HEK293 (cell line): ENCODE data around the gene INTS15.
A peak's percentile ranks its signal among the peaks of the same experiment; 100 is the strongest.

Experiments
- GLI4 ChIP-seq: fragments of 450-650 bp; formaldehyde crosslinking; IDR thresholded peaks from 2 replicates; pipeline ENCODE4 v1.5.1; 2016; ENCODE audit warnings: missing biosample characterization, missing genetic modification characterization
- PRDM1 ChIP-seq: fragments of 450-650 bp; formaldehyde crosslinking; IDR thresholded peaks from 2 replicates; pipeline ENCODE4; 2016; ENCODE audit warnings: missing biosample characterization, missing genetic modification characterization
- SCRT2 ChIP-seq: fragments of 450-650 bp; formaldehyde crosslinking; IDR thresholded peaks from 2 replicates; pipeline ENCODE4 v1.5.1; 2016; ENCODE audit warnings: missing biosample characterization, missing genetic modification characterization
- TRIM28 ChIP-seq: IDR thresholded peaks from 2 replicates; pipeline ENCODE4 v1.6.1; 2011; ENCODE audit warnings: low read length, control low read depth, borderline replicate concordance
- ZBTB6 ChIP-seq: fragments of 450-650 bp; formaldehyde crosslinking; IDR thresholded peaks from 2 replicates; pipeline ENCODE4 v1.5.1; 2017; ENCODE audit warnings: missing biosample characterization, missing genetic modification characterization
- ZFP41 ChIP-seq: fragments of 450-650 bp; formaldehyde crosslinking; IDR thresholded peaks from 2 replicates; pipeline ENCODE4 v1.5.1; 2016; ENCODE audit warnings: missing biosample characterization, missing genetic modification characterization, borderline replicate concordance
- ZFP69B ChIP-seq: fragments of 450-650 bp; formaldehyde crosslinking; IDR thresholded peaks from 2 replicates; pipeline ENCODE4 v1.5.1; 2016; ENCODE audit warnings: missing biosample characterization, missing genetic modification characterization
- ZNF121 ChIP-seq: fragments of 450-650 bp; formaldehyde crosslinking; IDR thresholded peaks from 2 replicates; pipeline ENCODE4 v1.5.1; 2016; ENCODE audit warnings: missing biosample characterization, missing genetic modification characterization
- ZNF175 ChIP-seq: fragments of 450-650 bp; formaldehyde crosslinking; IDR thresholded peaks from 2 replicates; pipeline ENCODE4 v1.5.1; 2016; ENCODE audit warnings: missing biosample characterization, missing genetic modification characterization
- ZNF239 ChIP-seq: fragments of 450-650 bp; formaldehyde crosslinking; IDR thresholded peaks from 2 replicates; pipeline ENCODE4 v1.5.1; 2016; ENCODE audit warnings: missing biosample characterization, missing genetic modification characterization
- ZNF350 ChIP-seq: fragments of 450-650 bp; formaldehyde crosslinking; IDR thresholded peaks from 2 replicates; pipeline ENCODE4 v1.5.0; 2017; ENCODE audit warnings: missing biosample characterization, mild to moderate bottlenecking, missing genetic modification characterization
- ZNF362 ChIP-seq: fragments of 450-650 bp; formaldehyde crosslinking; IDR thresholded peaks from 2 replicates; pipeline ENCODE4 v1.5.1; 2016; ENCODE audit warnings: missing biosample characterization, missing genetic modification characterization
- ZNF404 ChIP-seq: fragments of 450-650 bp; formaldehyde crosslinking; IDR thresholded peaks from 2 replicates; pipeline ENCODE4 v1.5.1; 2017; ENCODE audit warnings: missing biosample characterization, missing genetic modification characterization
- ZNF548 ChIP-seq: fragments of 450-650 bp; formaldehyde crosslinking; IDR thresholded peaks from 2 replicates; pipeline ENCODE4 v1.5.1; 2016; ENCODE audit warnings: missing biosample characterization, missing genetic modification characterization
- ZNF585B ChIP-seq: fragments of 450-650 bp; formaldehyde crosslinking; IDR thresholded peaks from 2 replicates; pipeline ENCODE4 v1.5.1; 2016; ENCODE audit warnings: missing biosample characterization, missing genetic modification characterization
- ZNF658 ChIP-seq: fragments of 450-650 bp; formaldehyde crosslinking; IDR thresholded peaks from 2 replicates; pipeline ENCODE4; 2016; ENCODE audit warnings: missing biosample characterization, missing genetic modification characterization
- ZNF677 ChIP-seq: fragments of 450-650 bp; IDR thresholded peaks from 2 replicates; pipeline ENCODE4 v1.5.0; 2018; ENCODE audit warnings: missing biosample characterization, mild to moderate bottlenecking, missing genetic modification characterization, moderate library complexity
- ZNF777 ChIP-seq: fragments of 450-650 bp; formaldehyde crosslinking; IDR thresholded peaks from 2 replicates; pipeline ENCODE4 v1.5.1; 2017; ENCODE audit warnings: missing biosample characterization, missing genetic modification characterization, borderline replicate concordance
- ZNF830 ChIP-seq: fragments of 450-650 bp; IDR thresholded peaks from 2 replicates; pipeline ENCODE4 v1.5.0; 2018; ENCODE audit warnings: missing biosample characterization, missing genetic modification characterization, low read depth, mild to moderate bottlenecking, moderate library complexity
- ZXDB ChIP-seq: fragments of 450-650 bp; formaldehyde crosslinking; IDR thresholded peaks from 2 replicates; pipeline ENCODE4 v1.5.1; 2016; ENCODE audit warnings: missing biosample characterization, missing genetic modification characterization
- TF ChIP-seq, protein P1 (sequence below): fragments of 450-650 bp; formaldehyde crosslinking; IDR thresholded peaks from 2 replicates; pipeline ENCODE4 v1.5.1; 2016; ENCODE audit warnings: missing biosample characterization, missing genetic modification characterization, borderline replicate concordance
- TF ChIP-seq, protein P2 (sequence below): fragments of 450-650 bp; formaldehyde crosslinking; conservative IDR thresholded peaks from 2 replicates; pipeline ENCODE4 v1.5.1; 2016; ENCODE audit warnings: low read depth, missing biosample characterization, missing genetic modification characterization
- TF ChIP-seq, protein P3 (sequence below): fragments of 450-650 bp; formaldehyde crosslinking; IDR thresholded peaks from 2 replicates; pipeline ENCODE4; 2016; ENCODE audit warnings: missing biosample characterization, missing genetic modification characterization
- TF ChIP-seq, protein P4 (sequence below): fragments of 450-650 bp; formaldehyde crosslinking; IDR thresholded peaks from 2 replicates; pipeline ENCODE4 v1.5.1; 2016; ENCODE audit warnings: missing biosample characterization, missing genetic modification characterization
- TF ChIP-seq, protein P5 (sequence below): fragments of 450-650 bp; formaldehyde crosslinking; IDR thresholded peaks from 2 replicates; pipeline ENCODE4 v1.5.0; 2017; ENCODE audit warnings: missing biosample characterization, missing genetic modification characterization, borderline replicate concordance

INTS15 gene

GRCh38 chr7:6589829-6590644 is at the start of gene INTS15 (continued):
- TF ChIP-seq ZBTB6 (tag by site-specific recombination) = no peak
- TF ChIP-seq ZNF362 (tag by site-specific recombination) = no peak
- TF ChIP-seq ZFP69B (tag by site-specific recombination) = no peak
- TF ChIP-seq ZNF777 = no peak
- no peak for TF ChIP-seq ZNF404 (tag by site-specific recombination)
- TF ChIP-seq, protein P1, sequence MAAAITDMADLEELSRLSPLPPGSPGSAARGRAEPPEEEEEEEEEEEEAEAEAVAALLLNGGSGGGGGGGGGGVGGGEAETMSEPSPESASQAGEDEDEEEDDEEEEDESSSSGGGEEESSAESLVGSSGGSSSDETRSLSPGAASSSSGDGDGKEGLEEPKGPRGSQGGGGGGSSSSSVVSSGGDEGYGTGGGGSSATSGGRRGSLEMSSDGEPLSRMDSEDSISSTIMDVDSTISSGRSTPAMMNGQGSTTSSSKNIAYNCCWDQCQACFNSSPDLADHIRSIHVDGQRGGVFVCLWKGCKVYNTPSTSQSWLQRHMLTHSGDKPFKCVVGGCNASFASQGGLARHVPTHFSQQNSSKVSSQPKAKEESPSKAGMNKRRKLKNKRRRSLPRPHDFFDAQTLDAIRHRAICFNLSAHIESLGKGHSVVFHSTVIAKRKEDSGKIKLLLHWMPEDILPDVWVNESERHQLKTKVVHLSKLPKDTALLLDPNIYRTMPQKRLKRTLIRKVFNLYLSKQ (tag by site-specific recombination) = no peak
- no peak for TF ChIP-seq SCRT2 (tag by site-specific recombination)
- TF ChIP-seq, protein P2, sequence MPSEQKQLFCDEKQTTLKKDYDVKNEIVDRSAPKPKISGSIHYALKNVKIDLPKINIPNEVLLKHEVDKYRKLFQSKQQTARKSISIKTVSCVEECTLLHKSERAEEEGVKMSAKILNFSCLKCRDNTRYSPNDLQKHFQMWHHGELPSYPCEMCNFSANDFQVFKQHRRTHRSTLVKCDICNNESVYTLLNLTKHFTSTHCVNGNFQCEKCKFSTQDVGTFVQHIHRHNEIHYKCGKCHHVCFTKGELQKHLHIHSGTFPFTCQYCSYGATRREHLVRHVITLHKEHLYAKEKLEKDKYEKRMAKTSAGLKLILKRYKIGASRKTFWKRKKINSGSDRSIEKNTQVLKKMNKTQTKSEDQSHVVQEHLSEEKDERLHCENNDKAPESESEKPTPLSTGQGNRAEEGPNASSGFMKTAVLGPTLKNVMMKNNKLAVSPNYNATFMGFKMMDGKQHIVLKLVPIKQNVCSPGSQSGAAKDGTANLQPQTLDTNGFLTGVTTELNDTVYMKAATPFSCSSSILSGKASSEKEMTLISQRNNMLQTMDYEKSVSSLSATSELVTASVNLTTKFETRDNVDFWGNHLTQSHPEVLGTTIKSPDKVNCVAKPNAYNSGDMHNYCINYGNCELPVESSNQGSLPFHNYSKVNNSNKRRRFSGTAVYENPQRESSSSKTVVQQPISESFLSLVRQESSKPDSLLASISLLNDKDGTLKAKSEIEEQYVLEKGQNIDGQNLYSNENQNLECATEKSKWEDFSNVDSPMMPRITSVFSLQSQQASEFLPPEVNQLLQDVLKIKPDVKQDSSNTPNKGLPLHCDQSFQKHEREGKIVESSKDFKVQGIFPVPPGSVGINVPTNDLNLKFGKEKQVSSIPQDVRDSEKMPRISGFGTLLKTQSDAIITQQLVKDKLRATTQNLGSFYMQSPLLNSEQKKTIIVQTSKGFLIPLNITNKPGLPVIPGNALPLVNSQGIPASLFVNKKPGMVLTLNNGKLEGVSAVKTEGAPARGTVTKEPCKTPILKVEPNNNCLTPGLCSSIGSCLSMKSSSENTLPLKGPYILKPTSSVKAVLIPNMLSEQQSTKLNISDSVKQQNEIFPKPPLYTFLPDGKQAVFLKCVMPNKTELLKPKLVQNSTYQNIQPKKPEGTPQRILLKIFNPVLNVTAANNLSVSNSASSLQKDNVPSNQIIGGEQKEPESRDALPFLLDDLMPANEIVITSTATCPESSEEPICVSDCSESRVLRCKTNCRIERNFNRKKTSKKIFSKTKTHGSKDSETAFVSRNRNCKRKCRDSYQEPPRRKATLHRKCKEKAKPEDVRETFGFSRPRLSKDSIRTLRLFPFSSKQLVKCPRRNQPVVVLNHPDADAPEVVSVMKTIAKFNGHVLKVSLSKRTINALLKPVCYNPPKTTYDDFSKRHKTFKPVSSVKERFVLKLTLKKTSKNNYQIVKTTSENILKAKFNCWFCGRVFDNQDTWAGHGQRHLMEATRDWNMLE (tag by site-specific recombination) = no peak
- TF ChIP-seq ZNF830 (tag by site-specific recombination) = no peak
- no peak for TF ChIP-seq ZNF585B (tag by site-specific recombination)
- TF ChIP-seq ZNF548 (tag by site-specific recombination) = no peak
- peak; percentile 45; the same call in 1 of the 2 replicates for TF ChIP-seq ZNF121 (tag by site-specific recombination)
- no peak for TF ChIP-seq ZNF658
- peak; percentile 49; the same call in 1 of the 2 replicates for TF ChIP-seq ZNF677 (tag by site-specific recombination)
- no peak for TF ChIP-seq ZNF350 (tag by site-specific recombination)
- TF ChIP-seq, protein P3, sequence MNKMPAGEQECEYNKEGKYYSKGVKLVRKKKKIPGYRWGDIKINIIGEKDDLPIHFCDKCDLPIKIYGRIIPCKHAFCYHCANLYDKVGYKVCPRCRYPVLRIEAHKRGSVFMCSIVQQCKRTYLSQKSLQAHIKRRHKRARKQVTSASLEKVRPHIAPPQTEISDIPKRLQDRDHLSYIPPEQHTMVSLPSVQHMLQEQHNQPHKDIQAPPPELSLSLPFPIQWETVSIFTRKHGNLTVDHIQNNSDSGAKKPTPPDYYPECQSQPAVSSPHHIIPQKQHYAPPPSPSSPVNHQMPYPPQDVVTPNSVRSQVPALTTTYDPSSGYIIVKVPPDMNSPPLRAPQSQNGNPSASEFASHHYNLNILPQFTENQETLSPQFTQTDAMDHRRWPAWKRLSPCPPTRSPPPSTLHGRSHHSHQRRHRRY = no peak
- no peak for TF ChIP-seq TRIM28
- no peak for TF ChIP-seq GLI4 (tag by site-specific recombination)
- TF ChIP-seq, protein P4, sequence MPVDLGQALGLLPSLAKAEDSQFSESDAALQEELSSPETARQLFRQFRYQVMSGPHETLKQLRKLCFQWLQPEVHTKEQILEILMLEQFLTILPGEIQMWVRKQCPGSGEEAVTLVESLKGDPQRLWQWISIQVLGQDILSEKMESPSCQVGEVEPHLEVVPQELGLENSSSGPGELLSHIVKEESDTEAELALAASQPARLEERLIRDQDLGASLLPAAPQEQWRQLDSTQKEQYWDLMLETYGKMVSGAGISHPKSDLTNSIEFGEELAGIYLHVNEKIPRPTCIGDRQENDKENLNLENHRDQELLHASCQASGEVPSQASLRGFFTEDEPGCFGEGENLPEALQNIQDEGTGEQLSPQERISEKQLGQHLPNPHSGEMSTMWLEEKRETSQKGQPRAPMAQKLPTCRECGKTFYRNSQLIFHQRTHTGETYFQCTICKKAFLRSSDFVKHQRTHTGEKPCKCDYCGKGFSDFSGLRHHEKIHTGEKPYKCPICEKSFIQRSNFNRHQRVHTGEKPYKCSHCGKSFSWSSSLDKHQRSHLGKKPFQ (tag by site-specific recombination) = no peak
- TF ChIP-seq PRDM1 (tag by site-specific recombination) = no peak
- 0 out of 2 replicates have a peak, but pooled peaks have one; percentile 23 for TF ChIP-seq ZXDB (tag by site-specific recombination)
- no peak for TF ChIP-seq ZNF175 (tag by site-specific recombination)
- no peak for TF ChIP-seq ZFP41 (tag by site-specific recombination)
- TF ChIP-seq, protein P5, sequence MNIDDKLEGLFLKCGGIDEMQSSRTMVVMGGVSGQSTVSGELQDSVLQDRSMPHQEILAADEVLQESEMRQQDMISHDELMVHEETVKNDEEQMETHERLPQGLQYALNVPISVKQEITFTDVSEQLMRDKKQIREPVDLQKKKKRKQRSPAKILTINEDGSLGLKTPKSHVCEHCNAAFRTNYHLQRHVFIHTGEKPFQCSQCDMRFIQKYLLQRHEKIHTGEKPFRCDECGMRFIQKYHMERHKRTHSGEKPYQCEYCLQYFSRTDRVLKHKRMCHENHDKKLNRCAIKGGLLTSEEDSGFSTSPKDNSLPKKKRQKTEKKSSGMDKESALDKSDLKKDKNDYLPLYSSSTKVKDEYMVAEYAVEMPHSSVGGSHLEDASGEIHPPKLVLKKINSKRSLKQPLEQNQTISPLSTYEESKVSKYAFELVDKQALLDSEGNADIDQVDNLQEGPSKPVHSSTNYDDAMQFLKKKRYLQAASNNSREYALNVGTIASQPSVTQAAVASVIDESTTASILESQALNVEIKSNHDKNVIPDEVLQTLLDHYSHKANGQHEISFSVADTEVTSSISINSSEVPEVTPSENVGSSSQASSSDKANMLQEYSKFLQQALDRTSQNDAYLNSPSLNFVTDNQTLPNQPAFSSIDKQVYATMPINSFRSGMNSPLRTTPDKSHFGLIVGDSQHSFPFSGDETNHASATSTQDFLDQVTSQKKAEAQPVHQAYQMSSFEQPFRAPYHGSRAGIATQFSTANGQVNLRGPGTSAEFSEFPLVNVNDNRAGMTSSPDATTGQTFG (tag by site-specific recombination) = no peak
- TF ChIP-seq ZNF239 (tag by site-specific recombination) = no peak
